GM19468 (cell line): ENCODE results near the gene CHTOP.
"Not testable (repeated sequence)": the region's sequence is repeated elsewhere in the genome, so short reads cannot be mapped to it uniquely, and the experiment has no call there.

Experiments
- ATAC-seq: cut with Tn5 transposase; IDR thresholded peaks from one replicate; pipeline ENCODE4 v1.9.1; 2021; ENCODE audit warnings: mild to moderate bottlenecking, moderate library complexity, moderate number of reproducible peaks; ENCODE audit not compliant: unreplicated experiment; ENCODE audit errors: extremely low read depth

CHTOP gene

DNA sequence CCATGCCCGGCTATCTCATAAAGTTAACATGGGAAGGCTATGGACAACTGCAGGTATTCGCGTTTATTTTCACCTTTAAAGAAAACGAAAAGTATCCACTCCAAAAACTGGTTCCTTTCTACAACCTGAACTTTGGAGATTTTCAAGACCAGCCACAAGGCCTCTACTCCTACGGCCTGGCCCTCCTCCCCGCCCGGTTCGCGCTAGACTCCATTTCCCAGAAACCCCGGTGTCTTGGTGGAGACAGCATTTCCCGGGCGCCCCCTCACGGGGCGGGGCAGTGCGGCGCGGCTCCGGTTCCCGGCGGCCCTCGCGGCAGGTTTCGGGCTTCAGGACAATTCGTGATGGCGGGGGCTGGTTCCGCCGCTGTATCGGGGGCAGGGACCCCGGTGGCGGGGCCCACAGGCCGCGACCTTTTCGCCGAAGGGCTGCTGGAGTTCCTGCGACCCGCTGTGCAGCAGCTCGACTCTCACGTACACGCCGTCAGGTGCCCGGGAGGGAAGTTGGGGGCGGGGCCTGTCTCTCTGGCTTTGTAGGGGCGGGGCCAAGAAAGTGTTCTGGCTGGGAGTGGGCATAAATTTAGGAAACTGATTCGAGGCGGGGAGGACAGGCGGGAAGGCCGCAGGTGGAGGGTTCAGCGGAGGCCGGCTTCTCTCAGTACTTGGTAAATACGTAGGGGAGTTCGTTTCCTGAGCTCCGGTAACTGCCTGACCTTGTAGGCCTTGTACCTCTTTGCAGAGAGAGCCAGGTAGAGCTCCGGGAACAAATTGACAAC, 24.7 kb downstream of the CHTOP start, which contains the start of gene SNAPIN:
TSS of gene SNAPIN (plus strand) at position 304 of the 775 bp plus-strand sequence. CDS start at position 345, 41 bp downstream.
- peak; percentile 83 for ATAC-seq

DNA sequence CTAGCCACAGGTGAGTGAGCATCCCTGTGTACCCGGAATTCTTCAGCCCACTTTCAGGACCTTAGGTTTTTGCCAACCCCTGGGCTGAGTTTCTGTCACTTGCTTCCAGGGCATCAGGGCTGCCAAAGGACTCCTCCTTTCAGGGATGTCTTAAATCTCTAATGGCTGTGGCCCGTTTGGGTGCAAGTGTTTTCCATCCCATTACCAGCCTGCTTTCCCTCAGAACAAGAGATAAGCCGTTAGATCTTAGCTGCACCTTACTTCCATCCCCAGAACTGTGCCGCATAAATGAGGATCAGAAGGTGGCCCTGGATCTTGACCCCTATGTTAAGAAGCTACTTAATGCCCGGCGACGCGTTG, 25.3 kb downstream of the CHTOP start:
- ATAC-seq: no peak

GRCh38 chr1:153659656-153660055, 25.8 kb downstream of the CHTOP start:
- no peak for ATAC-seq

- ATAC-seq: no peak
Observed at GRCh38 chr1:153661111-153661708, 27.3 kb downstream of the CHTOP start.

DNA sequence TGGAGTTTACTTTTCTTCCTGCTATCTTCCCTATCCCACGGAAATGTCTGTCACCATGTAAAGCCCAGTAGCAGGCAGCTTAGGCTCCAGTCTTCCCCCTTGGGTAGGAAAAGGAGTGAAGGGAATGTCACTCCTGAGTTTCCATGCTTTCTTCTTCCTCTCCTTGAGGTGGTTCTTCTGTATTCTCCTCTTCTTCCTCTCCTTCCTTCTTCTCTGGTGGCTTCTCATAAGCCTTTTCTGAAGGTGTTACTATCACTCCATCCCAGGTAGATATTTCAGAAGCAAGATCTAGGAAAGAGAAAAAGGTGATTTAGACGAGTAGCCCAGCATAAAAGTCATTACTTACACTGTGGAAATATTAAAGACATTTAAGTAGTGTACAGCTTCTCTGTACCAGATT, 28.4 kb downstream of the CHTOP start:
- ATAC-seq: no peak

DNA sequence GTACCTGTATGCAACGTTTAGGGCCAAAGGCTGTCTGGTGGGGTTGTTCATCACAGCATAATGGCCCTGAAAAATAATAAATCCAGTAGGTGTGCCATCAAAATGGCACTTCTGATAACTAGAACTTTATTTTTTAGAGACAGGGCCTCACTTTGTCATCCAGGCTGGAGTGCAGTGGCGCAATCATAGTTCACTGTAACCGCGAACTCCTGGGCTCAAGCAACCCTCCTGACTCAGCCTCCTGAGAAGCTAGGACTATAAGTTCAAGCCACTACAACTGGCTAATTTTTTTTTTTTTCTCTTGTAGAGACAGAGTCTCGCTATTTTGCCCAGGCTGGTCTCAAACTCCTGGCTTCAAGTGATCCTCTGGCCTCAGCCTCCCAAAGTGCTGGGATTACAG, 29.3 kb downstream of the CHTOP start:
- no peak for ATAC-seq

DNA sequence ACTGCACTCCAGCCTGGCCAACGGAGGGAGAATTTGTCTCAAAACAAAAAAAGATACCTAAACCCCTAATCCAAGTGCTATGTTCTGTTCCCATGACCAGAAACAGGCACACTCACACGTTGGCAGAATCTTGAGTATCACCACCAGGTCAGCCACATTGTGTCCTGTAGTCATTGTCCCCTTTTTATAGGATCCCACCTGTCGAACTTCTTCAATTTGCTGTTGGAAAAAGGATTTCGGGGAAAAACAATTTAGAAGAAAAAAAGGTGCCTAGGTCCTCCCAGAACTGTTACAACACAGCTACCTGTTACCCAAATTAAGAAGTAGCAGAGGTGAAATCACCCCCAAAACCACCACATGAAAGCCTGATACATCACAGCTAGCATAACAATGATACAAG, 33.6 kb downstream of the CHTOP start:
- no peak for ATAC-seq

GRCh38 chr1:153668672-153669071, 34.8 kb downstream of the CHTOP start:
- ATAC-seq: not testable (repeated sequence)

- no peak for ATAC-seq
Observed at GRCh38 chr1:153669606-153670005, 35.7 kb downstream of the CHTOP start.

DNA sequence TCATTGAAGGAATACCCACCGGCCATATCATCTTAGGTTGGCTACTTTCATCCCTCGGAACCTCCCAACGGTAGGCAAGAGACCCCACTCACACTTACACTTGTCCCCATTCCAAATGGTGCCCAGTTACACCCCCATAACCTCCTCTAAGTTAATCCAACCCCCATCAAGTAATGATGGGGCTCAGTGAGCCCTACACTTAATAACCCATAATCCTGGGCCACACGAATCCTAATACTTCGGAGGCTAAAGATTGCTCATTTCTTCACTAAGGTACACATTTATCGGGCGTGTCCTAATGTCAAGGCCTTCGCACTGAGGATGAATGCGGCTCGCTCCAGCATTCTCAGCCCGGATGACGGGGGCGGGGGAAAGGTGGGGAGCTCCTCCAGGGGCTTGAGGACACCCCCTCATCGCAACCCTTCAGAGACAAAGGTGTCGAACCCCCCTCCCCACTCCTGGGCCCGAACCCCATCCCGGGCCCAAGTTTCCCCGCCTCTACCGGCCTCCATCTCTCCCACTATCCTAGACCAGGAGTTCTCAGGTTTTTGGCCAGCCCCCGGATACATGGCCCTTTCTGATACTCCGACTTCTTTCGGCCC, 36.5 kb downstream of the CHTOP start:
- ATAC-seq: no peak

DNA sequence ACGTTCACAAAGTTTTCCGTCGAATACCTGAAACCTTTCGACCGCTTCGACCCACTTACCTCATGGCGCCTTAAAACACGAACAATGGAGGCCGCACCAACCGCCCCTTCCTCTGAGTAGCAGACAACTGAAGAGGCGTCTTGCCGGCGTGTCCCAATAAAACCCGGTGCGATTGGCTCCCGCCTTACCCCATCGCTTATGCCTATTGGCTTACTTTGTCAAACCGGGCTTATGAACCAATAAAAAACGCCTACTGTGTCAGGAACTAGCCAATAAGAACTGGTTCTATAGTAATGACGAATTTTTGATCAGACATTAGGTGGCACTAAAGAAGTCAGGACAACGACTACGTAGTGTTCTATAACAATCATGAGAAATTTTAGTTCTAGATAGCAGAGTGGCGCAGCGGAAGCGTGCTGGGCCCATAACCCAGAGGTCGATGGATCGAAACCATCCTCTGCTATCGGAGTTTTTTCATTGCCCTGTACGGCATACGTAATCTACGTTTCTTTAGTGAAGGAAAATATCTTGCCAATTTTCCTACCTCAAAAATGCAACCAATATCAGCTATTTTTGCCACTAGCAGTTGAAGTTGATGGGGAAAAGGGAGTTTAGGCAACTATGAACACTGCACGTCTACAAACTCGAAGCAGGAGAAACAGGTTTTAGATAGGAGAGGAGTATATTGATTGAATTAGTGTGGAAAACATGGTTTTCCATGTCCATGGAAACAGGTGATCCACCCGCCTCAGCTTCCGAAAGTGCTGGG, 37.2 kb downstream of the CHTOP start, which contains the start of gene ILF2:
TSS of gene ILF2 (minus strand) at position 135 of the 769 bp plus-strand sequence. CDS start at position 64, 71 bp downstream.
- peak; percentile 81 for ATAC-seq

- ATAC-seq: not testable (repeated sequence)
Observed at GRCh38 chr1:153671628-153672353, 37.9 kb downstream of the CHTOP start.

DNA sequence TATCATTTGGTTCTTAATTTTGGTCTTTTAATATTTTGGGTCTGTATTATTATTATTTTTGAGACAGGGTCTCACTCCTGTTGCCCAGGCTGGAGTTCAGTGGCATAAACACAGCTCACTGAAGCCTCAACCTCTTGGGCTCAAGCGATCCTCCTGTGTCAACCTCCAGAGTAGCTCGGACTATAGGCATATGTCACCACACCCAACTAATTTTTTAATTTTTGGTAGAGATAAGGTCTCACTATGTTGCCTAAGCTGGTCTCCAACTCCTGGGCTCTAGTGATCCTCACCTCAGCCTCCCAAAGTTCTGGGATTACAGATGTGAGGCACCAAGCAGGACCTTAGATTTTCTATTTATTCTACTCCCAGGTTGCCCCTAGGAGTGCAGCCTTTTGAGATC, 39.6 kb downstream of the CHTOP start:
- no peak for ATAC-seq

DNA sequence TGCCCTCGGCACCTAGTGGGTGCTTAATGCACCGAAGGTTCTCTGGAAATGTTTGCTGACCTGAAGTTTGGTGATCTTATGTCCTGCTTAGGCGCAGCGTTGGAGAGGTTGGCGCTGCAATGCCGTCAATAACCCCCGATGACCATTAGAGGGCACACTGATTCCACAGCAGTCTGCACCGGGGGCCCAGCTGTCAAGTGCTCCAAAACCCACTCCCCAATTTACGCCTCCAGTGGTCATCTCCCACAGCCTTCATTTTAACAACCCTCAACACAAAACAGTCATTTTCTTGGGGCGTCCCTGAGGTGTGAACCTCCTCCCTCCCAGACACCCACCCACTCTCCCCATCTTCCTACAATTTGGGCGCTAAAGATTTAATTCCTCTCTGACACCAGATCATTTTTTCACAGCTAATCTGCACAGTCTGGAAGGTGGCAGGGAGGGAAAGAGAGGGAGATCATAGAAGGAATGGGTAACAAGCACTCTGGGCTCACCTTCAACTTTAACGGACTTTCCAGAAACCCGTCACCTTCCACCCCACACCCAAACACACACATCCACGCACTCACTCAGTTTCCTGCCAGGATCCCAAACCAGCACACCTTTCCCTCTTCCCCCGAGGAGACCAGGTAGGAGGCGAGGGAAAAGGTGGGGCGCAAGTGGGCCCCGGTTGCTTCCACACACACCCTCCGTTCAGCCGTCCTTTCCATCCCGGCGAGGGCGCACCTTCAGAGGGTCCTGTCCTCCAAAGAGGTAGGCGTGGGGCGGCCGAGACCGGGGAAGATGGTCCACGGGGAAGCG, 44.1 kb downstream of the CHTOP start:
- no peak for ATAC-seq

- no peak for ATAC-seq
Observed at GRCh38 chr1:153678519-153679336, 44.9 kb downstream of the CHTOP start, which contains the start of gene NPR1. Gene NPR1, plus strand, starts transcription at chr1:153678688. Its CDS starts 421 bp downstream, at chr1:153679109.

DNA sequence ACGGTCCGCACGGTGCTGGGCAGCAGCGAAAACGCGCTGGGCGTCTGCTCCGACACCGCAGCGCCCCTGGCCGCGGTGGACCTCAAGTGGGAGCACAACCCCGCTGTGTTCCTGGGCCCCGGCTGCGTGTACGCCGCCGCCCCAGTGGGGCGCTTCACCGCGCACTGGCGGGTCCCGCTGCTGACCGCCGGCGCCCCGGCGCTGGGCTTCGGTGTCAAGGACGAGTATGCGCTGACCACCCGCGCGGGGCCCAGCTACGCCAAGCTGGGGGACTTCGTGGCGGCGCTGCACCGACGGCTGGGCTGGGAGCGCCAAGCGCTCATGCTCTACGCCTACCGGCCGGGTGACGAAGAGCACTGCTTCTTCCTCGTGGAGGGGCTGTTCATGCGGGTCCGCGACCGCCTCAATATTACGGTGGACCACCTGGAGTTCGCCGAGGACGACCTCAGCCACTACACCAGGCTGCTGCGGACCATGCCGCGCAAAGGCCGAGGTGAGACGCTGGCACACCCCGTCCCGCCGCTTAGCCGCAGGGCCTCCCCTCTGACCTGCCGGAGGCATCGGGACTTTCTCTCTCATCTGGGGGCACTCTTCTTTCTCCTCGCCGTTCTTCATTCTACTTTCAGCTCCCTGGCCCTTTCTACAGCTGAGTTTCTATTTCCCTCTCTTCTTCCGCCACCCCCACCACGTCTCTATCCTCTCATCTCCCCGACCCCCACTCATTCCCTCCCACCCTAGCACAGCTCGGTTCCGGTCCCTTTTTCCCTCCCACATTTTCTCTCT, 45.7 kb downstream of the CHTOP start:
- no peak for ATAC-seq

- ATAC-seq: no peak
Observed at GRCh38 chr1:153680120-153680403, 46.2 kb downstream of the CHTOP start.

- no peak for ATAC-seq
Observed at GRCh38 chr1:153682730-153683129, 48.9 kb downstream of the CHTOP start.
